GM12878 (cell line): ENCODE results near the gene MAL. TPM values are rescaled to one million over a fixed set of nuclear protein-coding genes. Genes with fewer than 3 reads are reported as not detected.
"Not testable (repeated sequence)": the region's sequence is repeated elsewhere in the genome, so short reads cannot be mapped to it uniquely, and the experiment has no call there.

Experiments used
- ATAC-seq: fragments of 200-7000 bp; cut with Tn5 transposase; 3 replicates; pipeline ENCODE4 v1.9.1; 2020; ENCODE audit warnings: mild to moderate bottlenecking, moderate library complexity
- BruUV-seq: library from RNA; stranded (reverse); fragments of 400-500 nt; replicated peaks from 2 replicates; lab custom pipeline; 2021; lab: Mats Ljungman, UMichigan
- CTCF ChIA-PET: fragments of 300-600 bp; sonication (Branson Sonifier 250); formaldehyde crosslinking; extraction: SDS; loops from one replicate; lab custom pipeline; 2021; ENCODE audit warnings: inconsistent platforms; lab: Yijun Ruan, JAX
- POLR2A ChIA-PET: fragments of 350-600 bp; formaldehyde crosslinking; extraction: SDS; loops from one replicate; lab custom pipeline; 2021; ENCODE audit warnings: inconsistent platforms; lab: Charles Lee
- RAD21 ChIA-PET: fragments of 300-600 bp; sonication (Branson Sonifier 250); formaldehyde crosslinking; loops from one replicate; lab custom pipeline; 2023; ENCODE audit warnings: antibody characterized with exemption; ENCODE audit not compliant: unreplicated experiment; lab: Charles Lee
- SMC1A ChIA-PET: fragments of 300-600 bp; sonication (Branson Sonifier 250); formaldehyde crosslinking; loops from one replicate; lab custom pipeline; 2023; ENCODE audit not compliant: unreplicated experiment, uncharacterized antibody; lab: Charles Lee
- DNase-seq: peaks from one replicate; pipeline ENCODE4 v3.0.0-alpha.2; 2011; ENCODE audit warnings: low read depth, low spot score
- FAIRE-seq: peaks from 3 replicates; lab custom pipeline; 2011; peaks lifted over from hg19 to GRCh38; lab: Jason Lieb, UNC
- H2AFZ ChIP-seq: 2 replicates; pipeline ENCODE4 v1.6.0; 2011; ENCODE audit warnings: low read depth, low read length, control low read depth; ENCODE audit not compliant: control insufficient read depth
- H3K27ac ChIP-seq: 2 replicates; pipeline ENCODE4 v1.5.1; 2011; ENCODE audit warnings: control low read depth; ENCODE audit not compliant: control insufficient read depth, insufficient read depth
- H3K27me3 ChIP-seq, 2 experiments: replicated peaks in 1 of 2; 2 replicates each; pipeline versions ENCODE4 v1.6.0 to v1.6.1; 2011; ENCODE audit warnings: low read length in 1 of 2; ENCODE audit not compliant: control insufficient read depth in 2 of 2, insufficient read depth in 2 of 2
- H3K36me3 ChIP-seq, 2 experiments: 2 replicates each; pipeline ENCODE4 v1.5.1; 2011; ENCODE audit warnings: low read length in 1 of 2; ENCODE audit not compliant: control insufficient read depth in 2 of 2, insufficient read depth in 2 of 2
- H3K4me1 ChIP-seq: 2 replicates; pipeline ENCODE4 v1.6.1; 2011; ENCODE audit warnings: mild to moderate bottlenecking, low read length, moderate library complexity, mixed read lengths; ENCODE audit not compliant: control insufficient read depth, insufficient read depth
- H3K4me2 ChIP-seq: 2 replicates; pipeline ENCODE4 v1.6.0; 2011; ENCODE audit warnings: control low read depth; ENCODE audit not compliant: control insufficient read depth, insufficient read depth
- H3K4me3 ChIP-seq: fragments of 200-600 bp; sonication (generic); 2 replicates; pipeline ENCODE4 v1.5.1; 2016
- H3K79me2 ChIP-seq: 2 replicates; pipeline ENCODE4 v1.6.0; 2011; ENCODE audit warnings: low read length; ENCODE audit not compliant: control insufficient read depth, insufficient read depth
- H3K9ac ChIP-seq: 2 replicates; pipeline ENCODE4 v1.8.0; 2011; ENCODE audit warnings: low read length, control low read depth, mixed read lengths; ENCODE audit not compliant: control insufficient read depth, insufficient read depth
- H3K9me3 ChIP-seq: replicated peaks from 3 replicates; pipeline ENCODE4 v1.5.1; 2011; ENCODE audit warnings: mild to moderate bottlenecking, low read length; ENCODE audit not compliant: control insufficient read depth, insufficient read depth
- H4K20me1 ChIP-seq: 2 replicates; pipeline ENCODE4 v1.6.0; 2011; ENCODE audit not compliant: control insufficient read depth, insufficient read depth
- ASH2L ChIP-seq: fragments of 300-600, 200-600 bp; sonication (generic); IDR thresholded peaks from 2 replicates; pipeline ENCODE4 v1.6.1; 2017; ENCODE audit warnings: low read depth, mild to moderate bottlenecking, borderline replicate concordance
- CREM ChIP-seq: IDR thresholded peaks from 2 replicates; pipeline ENCODE4 v1.6.1; 2014; ENCODE audit warnings: antibody characterized with exemption, low read depth
- SIN3A ChIP-seq: IDR thresholded peaks from 2 replicates; pipeline ENCODE4 v1.6.1; 2012; ENCODE audit warnings: low read depth, low read length, improper control_type of control experiment
- WGBS: methylation state at CpG from one replicate; pipeline ENCODE4 v1.1.6; 2016; ENCODE audit warnings: low lambda C conversion rate; ENCODE audit not compliant: insufficient replicate concordance, insufficient coverage; ENCODE audit errors: missing lambda C conversion rate; 5-methylcytosine and 5-hydroxymethylcytosine counted together
- in situ Hi-C: fragments of 300-500 bp; cut with MboI; formaldehyde crosslinking; loops from 9 replicates; pipeline ENCODE4 v1.14.3; 2018; ENCODE audit warnings: mixed read lengths
- intact Hi-C: fragments of 100-400 bp; cut with micrococcal nuclease; formaldehyde crosslinking; loops from one replicate; pipeline ENCODE4 v1.14.2; 2022; ENCODE audit not compliant: unreplicated experiment
- polyA plus RNA-seq, 11 experiments: library from polyadenylated mRNA; depleted of rRNA in 4 of 11; unstranded in 6 of 11; stranded (reverse) in 5 of 11; fragments of >200 nt; fragmentation: Nextera tagmentation in 4 of 11; fragmentation: Illumina TruSeq in 1 of 11; extraction: Ambion mirVana in 4 of 11; extraction: Trizol in 1 of 11; gene quantifications; 1 replicate in 1 of 11; 2 replicates in 10 of 11; pipeline versions ENCODE4 v1.2.1 to v1.2.3, GENCODE V29; 2011 to 2016; ENCODE audit warnings: inconsistent platforms in 2 of 11, missing spikeins in 2 of 11, low read depth in 1 of 11
- total RNA-seq, 4 experiments: library from RNA; depleted of rRNA in 3 of 4; stranded (reverse); fragments of >200 nt in 3 of 4; fragmentation: Illumina TruSeq in 1 of 4; extraction: Trizol in 1 of 4; gene quantifications; 2 replicates each; pipeline versions ENCODE4 v1.2.1 to v1.2.3, GENCODE V29; 2013 to 2021
- TF ChIP-seq, protein P1 (sequence below): fragments of 450-650 bp; IDR thresholded peaks from 2 replicates; pipeline ENCODE4 v1.6.1; 2017; ENCODE audit warnings: borderline replicate concordance
- TF ChIP-seq, protein P2 (sequence below): fragments of 450-650 bp; IDR thresholded peaks from 2 replicates; pipeline ENCODE4 v1.6.1; 2016; ENCODE audit warnings: mild to moderate bottlenecking

Gene MAL
- total and polyA plus RNA-seq, 10 of the 15 experiments (the other 5 are each of a cell fraction or from before 2014, with no cell fraction given): 1.3 to 4.5 (median 1.7) TPM

GRCh38 chr2:95037841-95038585 lies 12.5 kb downstream of the MAL start:
- H3K4me1 ChIP-seq: peaks cover 28% of the 10 kb centered on the region
- H3K27ac ChIP-seq, H4K20me1 ChIP-seq, BruUV-seq, DNase-seq, POLR2A ChIA-PET, FAIRE-seq, H3K9ac ChIP-seq, RAD21 ChIA-PET, H3K79me2 ChIP-seq, SMC1A ChIA-PET, H3K9me3 ChIP-seq, H2AFZ ChIP-seq, H3K27me3 ChIP-seq, intact Hi-C loops, in situ Hi-C loops, CTCF ChIA-PET, H3K4me3 ChIP-seq, ATAC-seq, H3K4me2 ChIP-seq, H3K36me3 ChIP-seq: not testable (repeated sequence)
- TF ChIP-seq, protein P1, sequence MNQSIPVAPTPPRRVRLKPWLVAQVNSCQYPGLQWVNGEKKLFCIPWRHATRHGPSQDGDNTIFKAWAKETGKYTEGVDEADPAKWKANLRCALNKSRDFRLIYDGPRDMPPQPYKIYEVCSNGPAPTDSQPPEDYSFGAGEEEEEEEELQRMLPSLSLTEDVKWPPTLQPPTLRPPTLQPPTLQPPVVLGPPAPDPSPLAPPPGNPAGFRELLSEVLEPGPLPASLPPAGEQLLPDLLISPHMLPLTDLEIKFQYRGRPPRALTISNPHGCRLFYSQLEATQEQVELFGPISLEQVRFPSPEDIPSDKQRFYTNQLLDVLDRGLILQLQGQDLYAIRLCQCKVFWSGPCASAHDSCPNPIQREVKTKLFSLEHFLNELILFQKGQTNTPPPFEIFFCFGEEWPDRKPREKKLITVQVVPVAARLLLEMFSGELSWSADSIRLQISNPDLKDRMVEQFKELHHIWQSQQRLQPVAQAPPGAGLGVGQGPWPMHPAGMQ: 0 out of 2 replicates have a peak, but pooled peaks have one; percentile 8
- 0% methylated on average over 3 of the region's 3 CpGs for WGBS

GRCh38 chr2:95038635-95039298 lies 13.3 kb downstream of the MAL start:
- no TSS peak for BruUV-seq
- in situ Hi-C loops: no loop called here

More at GRCh38 chr2:95038635-95039298, 13.3 kb downstream of the MAL start:
- ChIA-PET POLR2A (no interaction called here), SMC1A (no interaction called here), CTCF (no interaction called here), RAD21 (interaction anchor here (4.9 kb wide), 1 partner anchor 15 kb away, joined by 61 read pairs; the partner anchor contains the start of gene MAL)
- H3K4me1 ChIP-seq: peaks cover 35% of the 10 kb centered on the region
- no peaks in the 10 kb centered on the region for H4K20me1 ChIP-seq
- ATAC-seq (no peak), DNase-seq (no peak), FAIRE-seq (no peak)
- H3K36me3 ChIP-seq: no peaks in the 10 kb centered on the region
- WGBS: 44% methylated on average over 4 of the region's 4 CpGs
- no peak overlapping the region for H3K4me3 ChIP-seq
- H3K9ac ChIP-seq: no peak overlapping the region
- TF ChIP-seq ASH2L (peak; percentile 77), CREM (no peak), SIN3A (no peak)
- TF ChIP-seq, protein P2, sequence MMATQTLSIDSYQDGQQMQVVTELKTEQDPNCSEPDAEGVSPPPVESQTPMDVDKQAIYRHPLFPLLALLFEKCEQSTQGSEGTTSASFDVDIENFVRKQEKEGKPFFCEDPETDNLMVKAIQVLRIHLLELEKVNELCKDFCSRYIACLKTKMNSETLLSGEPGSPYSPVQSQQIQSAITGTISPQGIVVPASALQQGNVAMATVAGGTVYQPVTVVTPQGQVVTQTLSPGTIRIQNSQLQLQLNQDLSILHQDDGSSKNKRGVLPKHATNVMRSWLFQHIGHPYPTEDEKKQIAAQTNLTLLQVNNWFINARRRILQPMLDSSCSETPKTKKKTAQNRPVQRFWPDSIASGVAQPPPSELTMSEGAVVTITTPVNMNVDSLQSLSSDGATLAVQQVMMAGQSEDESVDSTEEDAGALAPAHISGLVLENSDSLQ: peak; percentile 35; the same call in 1 of the 2 replicates
- H3K27ac ChIP-seq: no peak overlapping the region
- no peak overlapping the region for H3K4me2 ChIP-seq
- no peak overlapping the region for H2AFZ ChIP-seq
- H3K9me3 ChIP-seq: no peaks in the 10 kb centered on the region
- no peaks in the 10 kb centered on the region for H3K27me3 ChIP-seq
- H3K79me2 ChIP-seq: no peaks in the 10 kb centered on the region
- intact Hi-C loops: no loop called here
